Gastrocnemius medialis (tissue), 4 donors: Measurements from ENCODE around the gene ROR2. TPM values are rescaled to one million over a fixed set of nuclear protein-coding genes. Genes with fewer than 3 reads are reported as not detected.
"Not testable (repeated sequence)": the region's sequence is repeated elsewhere in the genome, so short reads cannot be mapped to it uniquely, and the experiment has no call there.

Experiments
- ATAC-seq, 2 donors: fragments of 150-250 bp; one replicate each; pipeline ENCODE4 v1.9.1; 2016
- DNase-seq, 2 donors: peaks; one replicate each; pipeline ENCODE4 v3.0.0-alpha.2; 2019
- H3K27ac ChIP-seq, 4 donors: fragments of 200-600 bp; sonication (generic); 1 replicate in 1 of 4; 2 replicates in 3 of 4; pipeline ENCODE4 v1.5.1; 2016 to 2018; ENCODE audit warnings: mild to moderate bottlenecking in 2 of 4, moderate library complexity in 1 of 4
- H3K27me3 ChIP-seq, 3 donors: fragments of 200-600 bp; sonication (generic) in 2 of 3; 1 replicate in 1 of 3; 2 replicates in 2 of 3; pipeline versions ENCODE4 v1.5.1 to v1.6.0; 2016 to 2019; ENCODE audit warnings: mild to moderate bottlenecking in 1 of 3, moderate library complexity in 1 of 3
- H3K36me3 ChIP-seq, 2 donors: fragments of 200-600 bp; sonication (generic) in 1 of 2; one replicate each; pipeline ENCODE4 v1.5.1; 2017 to 2018
- H3K4me1 ChIP-seq, 2 donors: fragments of 200-600 bp; sonication (generic) in 1 of 2; one replicate each; pipeline ENCODE4 v1.5.1; 2016 to 2017; ENCODE audit warnings: mild to moderate bottlenecking in 2 of 2
- H3K4me3 ChIP-seq, 4 donors: fragments of 200-600 bp; sonication (generic) in 3 of 4; 1 replicate in 1 of 4; 2 replicates in 3 of 4; pipeline ENCODE4 v1.5.1; 2016 to 2019; ENCODE audit warnings: mild to moderate bottlenecking in 2 of 4
- H3K9me3 ChIP-seq, 3 donors: fragments of 200-600 bp; sonication (generic) in 2 of 3; 1 replicate in 1 of 3; 2 replicates in 2 of 3; pipeline ENCODE4 v1.5.1; 2016 to 2019
- POLR2A ChIP-seq, 2 donors: fragments of 450-650 bp; IDR thresholded peaks; one replicate each; pipeline ENCODE4 v1.6.1; 2017; ENCODE audit warnings: antibody characterized with exemption in 2 of 2, mild to moderate bottlenecking in 2 of 2, moderate library complexity in 2 of 2
- in situ Hi-C, 4 donors: fragments of 200-750 bp; cut with MboI; loops; one replicate each; pipeline versions ENCODE4 v1.15.0 to v1.8.0; 2017; ENCODE audit warnings: low sequenced_read_pairs in 4 of 4
- intact Hi-C: fragments of 100-400 bp; cut with DNase I; formaldehyde crosslinking; loops from one replicate; pipeline ENCODE4 v1.15.1; 2023; ENCODE audit warnings: low total_unique reads
- total RNA-seq, 4 donors: library from RNA; depleted of rRNA; stranded (reverse); fragments of >200 nt; gene quantifications; one replicate each; pipeline versions ENCODE4 v1.1.0 to v1.2.3, GENCODE V29; 2016
- TF ChIP-seq, protein P1 (sequence below), 5 experiments: fragments of 450-650 bp in 3 of 5; fragments of 200-600 bp in 2 of 5; sonication (generic) in 2 of 5; IDR thresholded peaks in 4 of 5; conservative IDR thresholded peaks in 1 of 5; 1 replicate in 4 of 5; 2 replicates in 1 of 5; pipeline ENCODE4 v1.5.1; 2016 to 2019; ENCODE audit warnings: antibody characterized with exemption in 5 of 5, mild to moderate bottlenecking in 3 of 5, moderate library complexity in 3 of 5

ROR2 gene
- total RNA-seq, 4 donors from 2014 or later: 0.15 to 1.2 (median 0.61) TPM

DNA sequence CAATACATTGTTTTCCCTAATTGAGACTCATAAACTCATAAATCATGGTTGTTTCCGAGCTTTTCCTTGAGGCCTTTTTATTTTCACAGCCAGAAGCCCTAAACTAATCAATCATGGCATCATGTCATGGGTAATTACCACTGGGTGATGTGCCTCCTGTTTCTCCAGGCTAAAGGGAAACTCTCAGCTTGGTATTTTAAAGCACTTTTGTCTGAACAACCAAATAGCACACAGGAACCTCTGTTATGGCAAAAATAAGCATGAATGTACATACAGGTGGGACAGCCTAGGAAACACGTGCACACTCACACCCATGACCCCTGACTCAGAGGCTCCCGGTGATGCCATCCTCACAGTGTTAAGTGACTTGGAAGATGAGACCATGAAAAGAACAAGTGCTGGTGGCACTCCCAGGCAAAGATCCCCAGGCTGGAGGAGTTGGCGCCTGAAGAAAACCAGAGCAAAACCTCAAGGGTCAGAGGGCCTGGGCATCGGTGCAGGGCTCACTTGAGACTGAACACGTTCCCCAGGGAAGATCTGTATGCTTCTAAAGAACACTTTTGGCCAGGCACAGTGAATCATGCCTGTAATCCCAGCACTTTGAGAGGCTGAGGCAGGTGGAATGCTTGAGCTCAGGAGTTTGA, 154.3 kb downstream of the ROR2 start:
- Histone ChIP-seq H3K27me3 (no peaks in the 10 kb centered on the region), H3K9me3 (no peaks in the 10 kb centered on the region), H3K4me3 (no peak overlapping the region), H3K4me1 (no peaks in the 10 kb centered on the region), H3K36me3 (no peaks in the 10 kb centered on the region), H3K27ac (no peak overlapping the region)
- DNase-seq: no peak
- TF ChIP-seq, protein P1, sequence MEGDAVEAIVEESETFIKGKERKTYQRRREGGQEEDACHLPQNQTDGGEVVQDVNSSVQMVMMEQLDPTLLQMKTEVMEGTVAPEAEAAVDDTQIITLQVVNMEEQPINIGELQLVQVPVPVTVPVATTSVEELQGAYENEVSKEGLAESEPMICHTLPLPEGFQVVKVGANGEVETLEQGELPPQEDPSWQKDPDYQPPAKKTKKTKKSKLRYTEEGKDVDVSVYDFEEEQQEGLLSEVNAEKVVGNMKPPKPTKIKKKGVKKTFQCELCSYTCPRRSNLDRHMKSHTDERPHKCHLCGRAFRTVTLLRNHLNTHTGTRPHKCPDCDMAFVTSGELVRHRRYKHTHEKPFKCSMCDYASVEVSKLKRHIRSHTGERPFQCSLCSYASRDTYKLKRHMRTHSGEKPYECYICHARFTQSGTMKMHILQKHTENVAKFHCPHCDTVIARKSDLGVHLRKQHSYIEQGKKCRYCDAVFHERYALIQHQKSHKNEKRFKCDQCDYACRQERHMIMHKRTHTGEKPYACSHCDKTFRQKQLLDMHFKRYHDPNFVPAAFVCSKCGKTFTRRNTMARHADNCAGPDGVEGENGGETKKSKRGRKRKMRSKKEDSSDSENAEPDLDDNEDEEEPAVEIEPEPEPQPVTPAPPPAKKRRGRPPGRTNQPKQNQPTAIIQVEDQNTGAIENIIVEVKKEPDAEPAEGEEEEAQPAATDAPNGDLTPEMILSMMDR (IDR thresholded peaks at IDR 0.05 in 4 of 5, conservative IDR thresholded peaks at IDR 0.05 in 1 of 5): no peak
- TF ChIP-seq POLR2A (IDR thresholded peaks at IDR 0.05): no peak
- no peak for ATAC-seq
- intact Hi-C loops: no loop called here
- in situ Hi-C loops: loop anchor here in 1 of 4 donors (25.0 kb wide), 1 partner anchor 142 kb away; no protein-coding TSS in a partner anchor

DNA sequence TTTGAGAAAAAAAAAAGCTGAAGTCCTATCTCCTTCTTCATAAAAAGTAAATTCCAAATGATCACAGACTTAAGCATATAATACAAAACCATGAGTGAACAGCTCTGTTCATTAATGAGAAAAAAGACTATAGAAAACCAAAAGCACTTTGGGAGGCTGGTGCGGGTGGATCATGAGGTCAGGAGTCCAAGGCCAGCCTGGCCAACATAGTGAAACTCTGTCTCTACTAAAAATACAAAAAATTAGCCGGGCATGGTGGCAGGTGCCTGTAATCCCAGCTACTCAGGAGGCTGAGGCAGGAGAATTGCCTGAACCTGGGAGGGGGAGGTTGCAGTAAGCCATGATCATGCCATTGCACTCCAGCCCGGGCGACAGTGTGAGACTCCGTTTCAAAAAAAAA, 156.7 kb downstream of the ROR2 start:
- H3K27ac ChIP-seq, H3K4me3 ChIP-seq, intact Hi-C loops, H3K9me3 ChIP-seq, ATAC-seq, H3K27me3 ChIP-seq, H3K36me3 ChIP-seq, H3K4me1 ChIP-seq, DNase-seq: not testable (repeated sequence)
- in situ Hi-C loops: loop anchor here in 1 of 4 donors (25.0 kb wide), 1 partner anchor 144 kb away; no protein-coding TSS in a partner anchor

DNA sequence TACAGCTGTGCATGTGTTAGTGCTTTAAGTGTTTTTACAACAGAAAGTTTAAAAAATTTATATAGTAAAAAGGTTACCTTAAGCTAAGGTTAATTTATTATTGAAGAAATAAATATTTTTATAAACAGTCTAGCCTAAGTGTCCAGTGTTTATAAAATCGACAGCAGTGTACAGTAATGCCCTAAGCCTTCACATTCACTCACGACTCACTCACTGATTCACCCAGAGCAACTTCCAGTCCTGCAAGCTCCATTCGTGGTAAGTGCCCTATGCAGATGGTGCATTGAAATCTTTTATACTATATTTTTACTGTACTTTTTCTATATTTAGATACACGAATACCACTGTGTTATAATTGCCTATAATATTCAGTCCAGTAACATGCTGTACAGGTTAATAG, 159.1 kb downstream of the ROR2 start:
- intact Hi-C loops (no loop called here), in situ Hi-C loops (loop anchor here in 1 of 4 donors (25.0 kb wide), 1 partner anchor 146 kb away; no protein-coding TSS in a partner anchor)
- no peak for TF ChIP-seq POLR2A (IDR thresholded peaks at IDR 0.05)
- TF ChIP-seq, protein P1 (IDR thresholded peaks at IDR 0.05 in 4 of 5, conservative IDR thresholded peaks at IDR 0.05 in 1 of 5): no peak
- no peaks in the 10 kb centered on the region for H3K9me3 ChIP-seq
- H3K27ac ChIP-seq: no peak overlapping the region
- no peak overlapping the region for H3K4me3 ChIP-seq
- no peak for DNase-seq
- no peaks in the 10 kb centered on the region for H3K27me3 ChIP-seq
- H3K4me1 ChIP-seq: no peaks in the 10 kb centered on the region
- no peak for ATAC-seq
- no peaks in the 10 kb centered on the region for H3K36me3 ChIP-seq

DNA sequence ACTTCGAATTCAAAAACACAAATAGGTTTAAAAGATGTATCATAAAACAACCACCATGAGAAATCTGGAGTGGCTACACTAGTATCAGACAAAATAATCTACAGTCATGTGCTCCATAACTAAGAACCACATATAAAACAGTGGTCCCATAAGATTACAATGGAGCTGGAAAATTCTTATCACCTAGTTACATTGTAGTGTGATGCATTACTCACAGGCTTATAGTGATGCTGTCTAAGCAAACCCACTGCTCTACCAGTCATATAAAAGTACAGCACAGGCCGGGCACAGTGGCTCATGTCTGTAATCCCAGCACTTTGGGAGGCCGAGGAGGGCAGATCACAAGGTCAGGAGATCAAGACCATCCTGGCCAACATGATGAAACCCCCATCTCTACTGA, 160.1 kb downstream of the ROR2 start:
- intact Hi-C loops: no loop called here
- no peak overlapping the region for H3K27ac ChIP-seq
- DNase-seq (no peak), ATAC-seq (no peak)
- H3K27me3 ChIP-seq: no peaks in the 10 kb centered on the region
- H3K36me3 ChIP-seq: no peaks in the 10 kb centered on the region
- no peaks in the 10 kb centered on the region for H3K9me3 ChIP-seq
- no peak overlapping the region for H3K4me3 ChIP-seq
- no peaks in the 10 kb centered on the region for H3K4me1 ChIP-seq
- TF ChIP-seq POLR2A (IDR thresholded peaks at IDR 0.05): no peak
- TF ChIP-seq, protein P1 (IDR thresholded peaks at IDR 0.05 in 4 of 5, conservative IDR thresholded peaks at IDR 0.05 in 1 of 5): no peak
- in situ Hi-C loops: loop anchor here in 1 of 4 donors (25.0 kb wide), 1 partner anchor 147 kb away; no protein-coding TSS in a partner anchor

DNA sequence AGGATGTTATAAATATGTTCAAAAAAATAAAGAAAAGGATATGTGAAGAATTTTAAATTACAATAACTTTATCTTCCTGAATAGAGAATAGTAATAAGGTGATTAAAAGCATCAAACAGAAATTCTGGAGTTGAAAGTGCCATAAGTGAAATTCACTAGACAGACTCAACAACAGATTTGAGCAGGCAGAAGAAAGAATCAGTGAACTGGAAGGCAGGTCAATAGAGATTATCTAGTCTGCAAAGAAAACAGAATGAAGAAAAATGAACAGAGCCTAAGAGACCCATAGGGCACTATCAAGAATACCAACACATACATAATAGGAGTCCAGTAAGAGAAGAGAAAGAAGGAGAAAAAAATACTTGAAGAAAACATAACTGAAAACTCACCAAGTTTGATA, 162.1 kb downstream of the ROR2 start:
- Histone ChIP-seq H3K4me1 (no peaks in the 10 kb centered on the region), H3K27ac (no peak overlapping the region), H3K27me3 (no peaks in the 10 kb centered on the region), H3K36me3 (no peaks in the 10 kb centered on the region), H3K4me3 (no peak overlapping the region), H3K9me3 (no peaks in the 10 kb centered on the region)
- in situ Hi-C loops: loop anchor here in 1 of 4 donors (25.0 kb wide), 1 partner anchor 149 kb away; no protein-coding TSS in a partner anchor
- ATAC-seq (no peak), DNase-seq (no peak)
- TF ChIP-seq, protein P1 (IDR thresholded peaks at IDR 0.05 in 4 of 5, conservative IDR thresholded peaks at IDR 0.05 in 1 of 5): no peak
- TF ChIP-seq POLR2A (IDR thresholded peaks at IDR 0.05): no peak
- intact Hi-C loops: no loop called here
